ENCODE results near the gene STX1A. TPM values are rescaled to one million over a fixed set of nuclear protein-coding genes. Genes with fewer than 3 reads are reported as not detected.
"Not testable (repeated sequence)": the region's sequence is repeated elsewhere in the genome, so short reads cannot be mapped to it uniquely, and the experiment has no call there.

Gene STX1A
- polyA plus RNA-seq, 3 donors = 3.8 to 7.5 (median 4.0) TPM

- WGBS, 3 donors = 43 to 76% (median 67%) methylated on average over 19 of the region's 19 CpGs
- H3K27ac ChIP-seq (ENCODE audit: low read depth, low read length) = no peak overlapping the region
These were observed 50.2 kb downstream of the STX1A start for GRCh38 chr7:73669288-73669701.

GRCh38 chr7:73668886-73669230, 50.6 kb downstream of the STX1A start:
- H3K27ac ChIP-seq (ENCODE audit: low read depth, low read length) = no peak overlapping the region
- WGBS, 3 donors = 16 to 29% (median 28%) methylated on average over 5 of the region's 5 CpGs

GRCh38 chr7:73668103-73668885, 51.2 kb downstream of the STX1A start:
- 2 to 3% (median 3%) methylated on average over 24 to 52 of the region's 52 CpGs for WGBS, 3 donors
- H3K27ac ChIP-seq (ENCODE audit: low read depth, low read length) = no peak overlapping the region

GRCh38 chr7:73667344-73668102, 51.9 kb downstream of the STX1A start, which contains the start of gene VPS37D:
VPS37D (plus strand) TSS chr7:73667831; CDS start chr7:73667959, 128 bp downstream.
- 3 to 6% (median 5%) methylated on average over 48 to 79 of the region's 79 CpGs for WGBS, 3 donors
- H3K27ac ChIP-seq (ENCODE audit: low read depth, low read length) = no peak within 1 kb of the TSS

- no peak overlapping the region for H3K27ac ChIP-seq (ENCODE audit: low read depth, low read length)
These were observed 56.4 kb downstream of the STX1A start for GRCh38 chr7:73663033-73663432.

GRCh38 chr7:73660594-73660993, 58.9 kb downstream of the STX1A start:
- not testable (repeated sequence) for H3K27ac ChIP-seq (ENCODE audit: low read depth, low read length)
- WGBS, 3 donors = 53 to 76% (median 68%) methylated on average over 4 of the region's 4 CpGs

GRCh38 chr7:73659983-73660382, 59.5 kb downstream of the STX1A start:
- whole genome bisulfite sequencing, 3 donors = 65 to 67% (median 65%) methylated on average over 8 of the region's 8 CpGs
- H3K27ac ChIP-seq (ENCODE audit: low read depth, low read length) = no peak overlapping the region

- WGBS, 3 donors = 80 to 85% (median 84%) methylated on average over 4 of the region's 4 CpGs
- not testable (repeated sequence) for H3K27ac ChIP-seq (ENCODE audit: low read depth, low read length)
These were observed 64.2 kb downstream of the STX1A start for GRCh38 chr7:73655309-73655708.

GRCh38 chr7:73652541-73652949, 66.9 kb downstream of the STX1A start:
- no peak overlapping the region for H3K27ac ChIP-seq (ENCODE audit: low read depth, low read length)
- WGBS, 3 donors = 55 to 82% (median 71%) methylated on average over 11 of the region's 11 CpGs

GRCh38 chr7:73650524-73650923, 68.9 kb downstream of the STX1A start:
- no peak overlapping the region for H3K27ac ChIP-seq (ENCODE audit: low read depth, low read length)
- 49 to 71% (median 60%) methylated on average over 5 of the region's 5 CpGs for WGBS, 3 donors

GRCh38 chr7:73649576-73649975, 69.9 kb downstream of the STX1A start:
- 39 to 60% (median 43%) methylated on average over 9 of the region's 9 CpGs for WGBS, 3 donors
- H3K27ac ChIP-seq (ENCODE audit: low read depth, low read length) = no peak overlapping the region

Other genes with a start within 250 kb of the STX1A start
- gene BAZ1B, start 197.4 kb downstream of the STX1A start, polyA plus RNA-seq = 10 to 100 TPM; 10.8 to 31.0 (median 20.1) TPM
- 10 to 100 TPM; 20.8 to 70.4 (median 68.8) TPM for gene BCL7B, start 162.0 kb downstream of the STX1A start, polyA plus RNA-seq
- 10 to 100 TPM; 10.0 to 35.3 (median 20.5) TPM for gene TBL2, start 141.1 kb downstream of the STX1A start, polyA plus RNA-seq
- 100 to 1,000 TPM in 2 of 3 donors, 10 to 100 TPM in 1; 44.8 to 258 (median 139) TPM for gene MLXIPL, start 95.1 kb downstream of the STX1A start, polyA plus RNA-seq
- gene VPS37D, start 51.8 kb downstream of the STX1A start, polyA plus RNA-seq = 1 to 10 TPM; 1.2 to 3.9 (median 1.3) TPM
- gene DNAJC30, start 36.2 kb downstream of the STX1A start, polyA plus RNA-seq = 10 to 100 TPM in 1 of 3 donors, 1 to 10 TPM in 2; 5.3 to 12.3 (median 7.4) TPM
- gene BUD23, start 36.1 kb downstream of the STX1A start, polyA plus RNA-seq = 10 to 100 TPM; 40.7 to 65.8 (median 46.4) TPM
- 10 to 100 TPM; 15.0 to 23.7 (median 15.8) TPM for gene ABHD11, start 19.1 kb upstream of the STX1A start, polyA plus RNA-seq
- 10 to 100 TPM in 1 of 3 donors, under 1 TPM in 1, not detected in 1; 0.22 to 96.5 TPM for gene CLDN3, start 50.6 kb upstream of the STX1A start, polyA plus RNA-seq
- 10 to 100 TPM in 1 of 3 donors, under 1 TPM in 2; 0.34 to 98.3 (median 0.77) TPM for gene CLDN4, start 111.3 kb upstream of the STX1A start, polyA plus RNA-seq
- 1 to 10 TPM in 2 of 3 donors, under 1 TPM in 1; 0.86 to 2.5 (median 2.4) TPM for gene METTL27, start 122.8 kb upstream of the STX1A start, polyA plus RNA-seq
- gene TMEM270, start 141.5 kb upstream of the STX1A start, polyA plus RNA-seq = under 1 TPM in 1 of 3 donors, not detected in 2; 0.08 TPM